HG02588 (cell line): Measurements from ENCODE around the gene STRBP.
A peak's percentile ranks its signal among the peaks of the same experiment; 100 is the strongest.
"Not testable (repeated sequence)": the region's sequence is repeated elsewhere in the genome, so short reads cannot be mapped to it uniquely, and the experiment has no call there.

ENCODE experiments used
- ATAC-seq: cut with Tn5 transposase; IDR thresholded peaks from one replicate; pipeline ENCODE4 v1.9.1; 2021; ENCODE audit warnings: mild to moderate bottlenecking, moderate library complexity; ENCODE audit not compliant: unreplicated experiment

The STRBP gene

GRCh38 chr9:123200469-123200868 lies 67.9 kb downstream of the STRBP start:
- not testable (repeated sequence) for ATAC-seq

GRCh38 chr9:123196124-123196523 lies 72.3 kb downstream of the STRBP start:
- ATAC-seq, result no peak

DNA sequence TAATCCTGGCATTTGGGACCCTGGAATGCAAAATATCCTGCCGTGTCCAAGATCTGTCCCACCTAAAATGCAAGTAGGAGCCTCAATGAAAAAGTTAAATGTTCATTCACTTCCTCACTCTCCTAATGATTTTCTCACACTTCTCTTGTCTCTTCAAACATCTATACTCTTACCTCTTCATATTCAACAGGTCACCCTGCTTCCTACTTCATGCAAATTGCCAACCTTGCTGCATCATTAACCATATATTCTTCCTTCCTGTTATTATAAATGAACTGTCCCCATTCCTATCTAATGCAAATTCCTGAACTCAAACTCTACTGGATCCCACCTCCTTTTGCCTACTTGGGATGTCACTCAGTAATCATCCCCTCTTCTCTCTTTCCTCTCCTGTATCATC lies 74.4 kb downstream of the STRBP start:
- no peak for ATAC-seq

DNA sequence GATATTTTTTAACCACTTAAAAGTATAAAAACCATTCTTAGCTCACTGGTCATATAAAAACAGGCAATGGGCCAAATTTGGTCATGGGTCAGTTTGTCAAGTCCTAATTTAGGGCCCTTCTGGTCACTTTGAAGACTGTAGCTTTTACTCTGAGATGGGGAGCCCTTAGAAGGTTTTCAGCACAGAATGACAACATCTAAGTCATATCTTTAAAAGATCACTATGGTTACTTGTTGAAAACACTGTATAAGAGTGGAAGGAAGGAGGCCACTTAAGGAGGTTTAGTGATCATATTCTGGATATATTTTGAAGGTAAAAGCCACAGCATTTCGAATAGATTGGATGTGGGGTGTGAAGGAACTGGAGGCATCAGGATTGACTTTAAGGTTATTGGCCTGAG lies 76.7 kb downstream of the STRBP start:
- no peak for ATAC-seq

DNA sequence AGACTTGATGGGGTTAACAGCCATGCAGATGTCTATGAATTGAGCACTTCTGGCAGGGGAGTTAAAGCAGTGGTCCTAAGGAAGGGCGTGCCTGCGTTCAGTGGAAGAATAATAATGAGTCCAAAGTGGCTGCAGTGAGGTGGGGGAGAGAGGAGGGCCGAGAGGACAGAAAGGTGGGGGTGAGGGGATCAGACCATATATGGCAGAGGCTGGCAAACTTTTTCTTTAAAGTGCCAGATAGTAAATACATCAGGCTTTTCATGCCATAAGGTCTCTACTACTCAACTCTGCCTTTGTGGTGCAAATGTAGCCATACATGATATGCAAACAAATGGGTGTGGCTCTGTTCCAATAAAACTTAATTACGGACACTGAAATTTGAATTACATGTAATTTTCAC lies 77.1 kb downstream of the STRBP start:
- ATAC-seq, result no peak

- no peak for ATAC-seq
Observed at GRCh38 chr9:123187131-123187530, 81.3 kb downstream of the STRBP start.

- ATAC-seq, result not testable (repeated sequence)
Observed at GRCh38 chr9:123186029-123186428, 82.4 kb downstream of the STRBP start.

GRCh38 chr9:123176949-123177348 lies 91.4 kb downstream of the STRBP start:
- no peak for ATAC-seq

DNA sequence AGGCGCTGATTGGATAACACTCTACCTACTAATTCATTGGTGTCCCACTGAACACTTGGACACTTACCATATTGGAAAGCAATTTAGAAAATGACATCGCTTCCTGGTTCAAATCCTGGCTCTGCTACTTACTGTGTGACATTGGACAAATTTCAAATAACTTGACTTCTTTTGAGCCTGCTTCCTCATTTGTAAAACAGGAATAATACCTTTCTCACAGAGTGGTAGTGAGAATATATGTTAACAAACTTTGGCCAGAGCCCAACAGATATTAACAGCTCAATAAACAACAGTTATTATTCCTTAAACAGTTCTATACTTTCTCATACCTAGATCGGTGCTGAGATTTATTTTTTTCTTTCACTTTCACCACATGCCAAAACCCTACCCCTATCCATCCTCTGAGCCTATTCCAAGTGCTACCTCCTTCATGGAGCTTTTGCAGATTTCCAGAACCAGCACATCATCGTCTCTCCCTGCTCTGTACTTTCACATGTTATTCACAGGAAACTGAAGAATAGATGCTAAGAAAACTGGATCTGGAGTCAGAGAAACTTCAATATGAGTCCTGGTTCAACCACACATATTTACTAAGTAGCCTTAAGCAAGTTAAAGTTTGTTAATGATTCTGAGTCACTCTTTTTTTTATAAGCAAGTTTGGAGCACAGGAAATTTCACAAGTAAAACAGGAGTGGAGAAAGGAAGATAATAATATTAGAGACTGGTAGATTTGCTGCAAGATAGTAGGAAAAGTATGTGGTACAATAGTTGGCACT lies 92.3 kb downstream of the STRBP start:
- ATAC-seq, result no peak

DNA sequence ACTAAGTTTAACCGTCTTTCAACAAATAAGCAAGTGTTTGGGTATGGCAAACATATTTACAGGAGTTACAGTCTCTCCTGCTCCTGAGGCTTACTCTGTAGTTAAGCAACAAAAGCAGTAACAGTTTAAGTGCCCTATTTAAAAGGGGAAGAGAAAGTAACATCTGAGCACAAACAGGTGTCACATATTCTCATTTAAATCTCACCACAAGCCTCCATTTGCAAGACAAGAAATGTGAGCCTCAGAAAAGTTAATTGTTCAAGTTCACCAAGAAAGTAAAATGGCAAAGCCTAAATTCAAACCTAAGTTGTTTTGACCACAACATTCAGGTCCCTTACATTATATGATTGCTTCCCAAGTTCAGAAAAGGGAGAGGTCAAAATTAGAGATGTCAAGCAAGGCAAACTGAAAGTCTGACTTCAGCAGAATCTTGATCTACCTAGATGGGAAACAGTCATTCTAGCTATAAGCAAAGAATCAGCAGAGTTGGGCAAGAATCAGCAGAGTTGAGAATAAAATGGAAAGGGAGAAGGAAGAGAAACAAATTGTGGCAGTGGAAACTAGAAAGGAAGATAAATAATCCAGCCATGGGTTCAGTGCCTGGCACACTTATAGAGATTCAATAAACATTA lies 93.4 kb downstream of the STRBP start:
- peak; percentile 90 for ATAC-seq

DNA sequence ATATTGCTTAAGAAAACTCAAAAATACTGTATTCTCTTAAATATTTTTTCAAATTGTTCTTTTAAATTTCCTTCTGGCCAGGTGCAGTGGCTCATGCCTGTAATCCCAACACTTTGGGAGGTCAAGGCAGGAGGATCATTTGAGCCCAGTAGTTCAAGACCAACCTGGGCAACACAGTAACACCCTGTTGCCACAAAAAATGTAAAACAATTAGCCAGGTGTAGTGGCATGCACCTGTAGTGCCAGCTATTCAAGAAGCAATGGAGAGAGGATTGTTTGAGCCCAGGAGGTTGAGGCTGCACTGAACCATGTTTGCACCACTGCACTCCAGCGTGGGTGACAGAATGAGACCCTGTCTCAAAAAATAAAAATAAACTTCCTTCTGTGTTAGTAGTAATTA lies 94.3 kb downstream of the STRBP start:
- no peak for ATAC-seq

GRCh38 chr9:123169926-123170325 lies 98.5 kb downstream of the STRBP start:
- no peak for ATAC-seq

- no peak for ATAC-seq
Observed at GRCh38 chr9:123168586-123168985, 99.8 kb downstream of the STRBP start.

DNA sequence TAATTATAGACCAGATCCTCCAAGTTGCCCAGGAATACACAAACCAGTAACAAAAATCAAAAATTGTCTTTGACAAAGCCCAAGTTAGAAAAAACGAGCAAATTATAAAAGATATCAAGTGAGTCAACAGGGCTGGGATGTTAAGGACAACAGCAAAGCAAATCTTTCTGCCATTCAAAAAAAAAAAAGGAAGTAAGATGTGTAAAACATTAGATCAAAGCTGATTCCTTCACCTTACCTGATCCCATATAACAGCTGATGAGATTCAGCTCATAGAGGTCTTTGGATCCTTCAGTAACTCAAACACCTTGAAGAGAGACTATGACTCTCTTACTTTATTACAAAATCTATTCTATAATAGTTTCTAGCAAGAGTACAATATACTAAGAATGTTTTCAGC lies 100.9 kb downstream of the STRBP start:
- no peak for ATAC-seq

GRCh38 chr9:123165813-123166212 lies 102.6 kb downstream of the STRBP start:
- ATAC-seq, result no peak

- no peak for ATAC-seq
Observed at GRCh38 chr9:123164285-123164684, 104.1 kb downstream of the STRBP start.

- ATAC-seq, result no peak
Observed at GRCh38 chr9:123162791-123163345, 105.5 kb downstream of the STRBP start.

DNA sequence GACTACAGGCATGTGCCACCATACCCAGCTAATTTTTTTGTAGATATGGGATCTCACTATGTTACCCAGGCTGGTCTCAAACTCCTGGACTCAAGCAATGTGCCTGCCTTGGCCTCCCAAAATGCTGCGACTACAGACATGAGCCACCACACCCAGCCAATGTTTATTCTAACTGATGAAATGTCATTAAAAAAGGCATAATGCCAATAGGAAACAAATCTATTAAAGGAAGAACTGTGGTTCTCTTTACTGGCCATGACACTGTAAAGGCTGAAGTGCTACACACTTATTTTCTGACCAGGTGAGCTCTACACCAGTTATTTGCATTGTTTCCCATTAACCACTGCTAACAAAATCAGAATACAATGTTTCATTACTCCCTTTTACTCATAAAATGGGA lies 106.0 kb downstream of the STRBP start:
- no peak for ATAC-seq

DNA sequence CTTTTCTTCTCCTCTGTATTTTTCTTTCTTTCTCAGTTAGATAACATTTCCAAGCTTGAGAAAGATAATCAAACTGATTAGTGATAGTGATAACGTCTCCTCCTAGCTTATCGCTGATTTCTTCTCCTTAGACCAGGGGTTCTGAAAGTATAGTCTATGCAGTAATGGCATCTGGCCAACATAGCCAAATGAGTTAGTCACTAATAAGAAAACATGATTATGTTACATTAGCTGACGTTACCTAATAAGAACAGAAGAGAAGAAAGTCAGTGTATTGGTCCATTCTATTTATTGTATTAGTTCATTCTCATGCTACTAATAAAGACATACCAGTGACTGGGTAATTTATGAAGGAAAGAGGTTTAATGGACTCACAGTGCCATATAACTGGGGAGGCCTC lies 111.2 kb downstream of the STRBP start:
- no peak for ATAC-seq

DNA sequence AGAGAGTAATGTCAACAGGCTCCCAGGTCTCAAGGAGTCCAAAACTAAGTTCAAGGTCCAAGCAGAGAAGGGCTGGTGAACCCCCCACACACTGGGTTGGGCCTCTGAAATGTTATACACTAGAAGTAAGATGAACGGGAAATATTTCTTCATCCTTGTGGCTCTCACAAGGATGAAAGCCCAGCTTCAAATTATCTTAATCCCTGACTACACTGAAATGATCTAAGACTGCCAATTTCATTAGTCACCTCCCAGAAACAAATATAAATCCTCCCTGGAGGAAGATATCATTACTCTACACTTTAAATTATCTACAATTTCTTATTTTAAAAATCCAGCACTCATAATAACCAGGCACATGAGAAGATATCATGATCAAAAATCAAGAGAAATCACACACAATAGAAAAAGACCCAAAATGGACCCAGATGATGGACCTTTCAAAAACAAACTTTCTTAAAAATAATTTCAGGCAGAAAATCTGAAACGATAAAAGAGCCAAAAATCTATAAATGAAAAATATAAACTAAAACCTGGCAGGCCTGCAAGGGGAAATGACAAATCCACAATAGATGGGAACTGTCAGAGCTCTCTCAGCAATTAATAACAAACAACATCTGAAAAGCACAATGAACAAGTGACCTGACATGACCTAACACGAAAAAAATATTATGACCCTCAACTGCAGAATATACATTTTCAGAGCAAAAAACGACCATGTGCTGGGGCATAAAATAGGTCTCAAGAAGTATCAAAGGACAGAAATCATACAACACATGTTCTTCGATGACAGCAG lies 117.5 kb downstream of the STRBP start:
- no peak for ATAC-seq

- no peak for ATAC-seq
Observed at GRCh38 chr9:123149067-123149466, 119.3 kb downstream of the STRBP start.

DNA sequence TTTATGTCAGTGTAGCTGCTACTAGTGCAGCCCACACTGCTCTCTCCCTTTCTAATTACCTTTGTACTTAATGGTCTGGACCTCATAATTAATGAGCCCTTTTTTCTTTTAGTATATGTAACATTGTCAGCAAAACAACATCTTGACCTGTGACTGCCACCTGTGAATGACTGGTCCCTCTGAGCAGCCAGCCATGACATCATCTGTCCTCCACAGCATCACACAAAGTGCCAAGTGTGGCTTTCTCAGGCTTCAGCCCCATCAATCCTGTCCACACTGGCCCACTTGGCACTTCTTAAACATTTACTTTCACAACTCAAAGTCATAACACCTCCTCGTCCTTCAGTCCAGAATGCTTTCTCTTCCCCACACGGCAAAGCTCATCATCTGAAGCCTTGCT lies 130.2 kb downstream of the STRBP start:
- no peak for ATAC-seq
